ENCODE data around the gene ABCA4.

Gene ABCA4

DNA sequence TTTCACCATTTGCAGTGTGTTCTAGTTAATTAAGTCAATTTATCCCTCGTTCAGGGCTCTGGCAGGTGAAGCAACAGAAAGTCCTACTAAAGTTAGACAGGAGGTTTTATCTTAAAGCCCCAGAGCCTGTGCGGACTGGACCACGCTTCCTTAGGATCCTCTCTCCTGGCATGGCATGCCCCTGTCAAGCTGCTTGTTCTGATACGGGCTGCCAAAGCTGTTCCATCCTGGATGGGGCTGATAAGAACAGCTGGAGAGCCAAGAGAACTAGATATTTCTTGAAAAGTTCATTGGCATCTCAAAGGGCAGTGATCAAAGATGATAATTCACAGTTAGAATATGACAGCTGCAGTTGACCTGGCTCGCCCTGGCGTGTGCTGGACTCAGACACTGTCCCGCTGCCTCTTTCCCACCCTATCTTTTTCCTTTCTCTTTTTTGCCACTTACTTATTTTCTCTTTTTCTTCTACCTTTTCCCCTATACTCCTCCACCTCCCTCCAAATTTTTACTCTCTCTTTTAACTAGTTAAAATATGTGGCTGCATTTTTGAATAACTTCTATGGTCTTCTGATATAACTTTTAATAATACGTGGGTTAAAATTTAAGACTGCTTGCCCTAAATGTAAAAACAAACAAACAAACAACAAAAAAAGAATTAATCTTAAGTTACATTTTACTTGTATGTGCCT lies 96.7 kb downstream of the ABCA4 start:
- Mint-ChIP-seq H3K36me3 (ENCODE audit: low read depth) (no peaks in the 10 kb centered on the region), H3K27me3 (ENCODE audit: low read depth) (peaks cover 18% of the 10 kb centered on the region), H3K4me1 (peaks cover 16% of the 10 kb centered on the region), H3K9me3 (no peaks in the 10 kb centered on the region), H3K4me3 (no peak overlapping the region), H3K27ac (no peak overlapping the region)
- no peak for TF ChIP-seq CTCF (IDR thresholded peaks at IDR 0.05; ENCODE audit: unreplicated experiment in 3 of 3)

DNA sequence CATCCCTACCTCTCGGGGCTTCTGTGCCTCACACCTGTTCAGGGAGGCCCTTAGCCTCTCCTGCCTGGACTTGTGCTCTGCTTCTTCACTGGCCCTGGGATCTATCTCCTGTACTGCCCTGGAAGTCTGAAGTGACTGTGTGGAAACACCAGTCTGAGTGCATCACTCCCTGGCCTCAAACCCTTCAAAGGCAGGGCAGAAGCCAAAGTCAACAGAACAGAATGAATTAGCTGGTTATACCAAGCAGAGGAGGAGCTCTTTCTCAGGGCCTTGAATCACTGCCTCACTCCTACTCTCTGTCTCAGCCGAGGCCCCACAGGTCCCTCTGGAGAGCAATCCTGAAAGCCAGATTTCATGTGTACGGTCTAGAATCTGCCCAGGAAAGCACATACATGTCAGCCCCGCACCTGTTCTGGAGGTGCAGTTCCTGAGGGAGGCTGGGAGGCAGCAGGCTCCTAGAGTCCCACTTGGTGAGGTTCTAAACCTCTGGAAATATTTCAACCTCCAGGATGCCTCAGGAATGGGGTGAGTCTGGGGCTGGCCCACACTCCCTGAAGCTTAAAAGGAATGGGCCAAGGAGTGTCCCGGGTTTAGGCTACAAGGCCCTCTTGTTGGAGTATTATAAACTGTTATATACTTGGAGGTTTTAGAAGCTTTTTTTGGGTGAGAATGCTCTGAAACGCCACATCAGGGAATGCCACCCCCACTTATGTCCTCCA lies 98.3 kb downstream of the ABCA4 start:
- H3K4me3 Mint-ChIP-seq = no peak overlapping the region
- H3K9me3 Mint-ChIP-seq = no peaks in the 10 kb centered on the region
- H3K27me3 Mint-ChIP-seq (ENCODE audit: low read depth) = peaks cover 18% of the 10 kb centered on the region
- H3K27ac Mint-ChIP-seq = peak overlapping the region in 2 of 3 experiments; percentile 19 to 83
- peaks cover 16% of the 10 kb centered on the region for H3K4me1 Mint-ChIP-seq
- no peak for TF ChIP-seq CTCF (IDR thresholded peaks at IDR 0.05; ENCODE audit: unreplicated experiment in 3 of 3)
- H3K36me3 Mint-ChIP-seq (ENCODE audit: low read depth) = no peaks in the 10 kb centered on the region

- Mint-ChIP-seq H3K4me3 (no peak overlapping the region), H3K4me1 (peaks cover 16% of the 10 kb centered on the region), H3K27ac (no peak overlapping the region), H3K27me3 (ENCODE audit: low read depth) (peaks cover 18% of the 10 kb centered on the region), H3K36me3 (ENCODE audit: low read depth) (no peaks in the 10 kb centered on the region), H3K9me3 (no peaks in the 10 kb centered on the region)
- TF ChIP-seq CTCF (IDR thresholded peaks at IDR 0.05; ENCODE audit: unreplicated experiment in 3 of 3) = no peak
Measured at GRCh38 chr1:94020764-94021579, 100.0 kb downstream of the ABCA4 start.

GRCh38 chr1:94019327-94019726 lies 101.6 kb downstream of the ABCA4 start:
- H3K36me3 Mint-ChIP-seq (ENCODE audit: low read depth) = no peaks in the 10 kb centered on the region
- H3K4me3 Mint-ChIP-seq = no peak overlapping the region
- H3K27ac Mint-ChIP-seq = no peak overlapping the region
- TF ChIP-seq CTCF (IDR thresholded peaks at IDR 0.05; ENCODE audit: unreplicated experiment in 3 of 3) = no peak
- H3K4me1 Mint-ChIP-seq = peaks cover 16% of the 10 kb centered on the region
- peaks cover 13% of the 10 kb centered on the region for H3K27me3 Mint-ChIP-seq (ENCODE audit: low read depth)
- no peaks in the 10 kb centered on the region for H3K9me3 Mint-ChIP-seq

DNA sequence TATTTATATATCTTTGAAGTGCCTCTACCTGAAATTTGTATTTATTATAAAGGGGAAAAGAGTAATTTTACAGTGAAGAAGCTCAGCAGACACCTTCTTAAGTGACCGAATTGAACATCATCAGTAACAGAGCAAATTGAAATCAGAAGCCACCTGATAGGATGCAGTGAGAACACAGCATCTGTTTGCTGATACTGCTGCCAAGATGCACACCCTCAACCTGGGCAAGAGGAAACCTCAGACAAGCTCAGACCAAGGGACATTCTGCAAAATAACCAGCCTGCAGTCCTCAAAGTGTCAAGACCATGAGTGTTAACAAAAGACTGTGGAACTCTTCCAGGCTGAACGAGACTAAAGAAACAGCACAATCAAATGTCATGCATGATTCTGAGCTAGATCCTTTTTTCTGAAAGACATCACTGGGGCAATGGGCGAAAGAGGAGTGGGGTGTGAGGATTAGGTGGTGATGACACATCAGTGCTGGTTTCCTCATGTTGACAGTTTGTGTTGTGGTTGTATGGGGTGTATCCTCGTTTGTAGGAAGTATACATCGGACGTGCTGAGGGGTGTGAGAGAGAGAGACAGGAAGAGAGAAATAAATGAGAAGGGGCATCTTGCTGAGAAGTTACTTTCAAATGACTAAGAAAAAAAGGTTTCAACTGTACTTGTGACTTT lies 103.7 kb downstream of the ABCA4 start:
- TF ChIP-seq CTCF (IDR thresholded peaks at IDR 0.05; ENCODE audit: unreplicated experiment in 3 of 3) = no peak
- Mint-ChIP-seq H3K9me3 (no peaks in the 10 kb centered on the region), H3K4me3 (no peak overlapping the region), H3K36me3 (ENCODE audit: low read depth) (no peaks in the 10 kb centered on the region), H3K4me1 (peaks cover 22% of the 10 kb centered on the region), H3K27me3 (ENCODE audit: low read depth) (peaks cover 12% of the 10 kb centered on the region), H3K27ac (no peak overlapping the region)
